ENCODE results near the gene TRIM28.

DNA sequence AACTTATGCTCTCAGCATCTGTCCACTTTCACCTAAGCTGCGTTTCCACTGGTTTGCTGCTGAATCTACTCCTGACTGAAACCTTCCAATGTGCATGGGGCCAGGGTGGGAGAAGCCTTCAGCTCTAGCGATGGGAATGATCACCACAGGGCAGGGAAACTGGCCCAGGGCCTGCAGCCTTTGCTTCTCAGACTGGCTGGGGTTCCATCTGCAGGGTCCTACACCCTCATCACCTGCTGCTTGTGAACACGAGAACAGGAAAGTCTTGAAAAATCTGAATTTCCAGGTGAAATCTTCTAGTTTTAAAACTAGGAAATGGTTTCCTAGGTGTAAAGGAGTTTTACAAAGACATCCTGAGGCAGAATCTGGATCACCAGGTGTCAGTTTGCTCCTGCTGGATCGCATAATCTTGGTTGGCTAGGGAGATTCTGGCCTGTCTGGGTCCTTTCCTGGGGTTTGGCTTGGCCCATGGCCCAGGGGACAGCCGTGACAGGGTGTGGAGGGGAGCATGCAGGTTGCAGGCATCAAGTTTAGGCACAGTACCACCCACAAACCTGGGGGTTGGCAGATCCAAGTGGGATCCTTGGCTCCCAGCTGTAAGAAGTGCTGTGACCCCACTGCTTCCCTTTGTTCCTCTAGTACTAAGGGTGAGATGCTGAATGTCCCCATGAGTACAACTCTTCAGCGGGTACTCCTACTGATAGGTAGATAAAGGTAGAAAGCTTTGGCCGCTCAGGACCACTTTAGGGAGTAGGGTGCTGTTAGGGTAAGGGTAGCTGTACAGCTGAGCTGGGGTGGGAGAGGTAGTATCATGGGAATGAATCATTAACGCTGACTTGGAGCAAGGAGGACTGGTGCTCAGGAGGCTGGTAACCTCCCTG lies 16.4 kb downstream of the TRIM28 start:
- TF ChIP-seq, protein P1, sequence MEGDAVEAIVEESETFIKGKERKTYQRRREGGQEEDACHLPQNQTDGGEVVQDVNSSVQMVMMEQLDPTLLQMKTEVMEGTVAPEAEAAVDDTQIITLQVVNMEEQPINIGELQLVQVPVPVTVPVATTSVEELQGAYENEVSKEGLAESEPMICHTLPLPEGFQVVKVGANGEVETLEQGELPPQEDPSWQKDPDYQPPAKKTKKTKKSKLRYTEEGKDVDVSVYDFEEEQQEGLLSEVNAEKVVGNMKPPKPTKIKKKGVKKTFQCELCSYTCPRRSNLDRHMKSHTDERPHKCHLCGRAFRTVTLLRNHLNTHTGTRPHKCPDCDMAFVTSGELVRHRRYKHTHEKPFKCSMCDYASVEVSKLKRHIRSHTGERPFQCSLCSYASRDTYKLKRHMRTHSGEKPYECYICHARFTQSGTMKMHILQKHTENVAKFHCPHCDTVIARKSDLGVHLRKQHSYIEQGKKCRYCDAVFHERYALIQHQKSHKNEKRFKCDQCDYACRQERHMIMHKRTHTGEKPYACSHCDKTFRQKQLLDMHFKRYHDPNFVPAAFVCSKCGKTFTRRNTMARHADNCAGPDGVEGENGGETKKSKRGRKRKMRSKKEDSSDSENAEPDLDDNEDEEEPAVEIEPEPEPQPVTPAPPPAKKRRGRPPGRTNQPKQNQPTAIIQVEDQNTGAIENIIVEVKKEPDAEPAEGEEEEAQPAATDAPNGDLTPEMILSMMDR (conservative IDR thresholded peaks at IDR 0.05) = no peak
- no peak for TF ChIP-seq ZFX (IDR thresholded peaks at IDR 0.05)

Data from C4-2B (cell line).